Astrocyte of the spinal cord (primary cell): ENCODE measurements around the gene CDC20.
"Not testable (repeated sequence)": the region's sequence is repeated elsewhere in the genome, so short reads cannot be mapped to it uniquely, and the experiment has no call there.

Experiments
- DNase-seq: peaks from one replicate; pipeline ENCODE4 v3.0.0; 2011; ENCODE audit warnings: low read depth, low spot score
- H3K4me3 ChIP-seq: 2 replicates; pipeline ENCODE4 v1.5.1; 2011; ENCODE audit warnings: low read depth, mild to moderate bottlenecking, low read length, moderate library complexity
- in situ Hi-C: cut with HindIII; loops from 2 replicates; pipeline ENCODE4 v1.10.0; 2017; ENCODE audit warnings: low sequenced_read_pairs
- TF ChIP-seq, protein P1 (sequence below): IDR thresholded peaks from 2 replicates; pipeline ENCODE4 v1.5.1; 2012; ENCODE audit warnings: low read depth, mild to moderate bottlenecking, low read length, inconsistent platforms

CDC20 gene

DNA sequence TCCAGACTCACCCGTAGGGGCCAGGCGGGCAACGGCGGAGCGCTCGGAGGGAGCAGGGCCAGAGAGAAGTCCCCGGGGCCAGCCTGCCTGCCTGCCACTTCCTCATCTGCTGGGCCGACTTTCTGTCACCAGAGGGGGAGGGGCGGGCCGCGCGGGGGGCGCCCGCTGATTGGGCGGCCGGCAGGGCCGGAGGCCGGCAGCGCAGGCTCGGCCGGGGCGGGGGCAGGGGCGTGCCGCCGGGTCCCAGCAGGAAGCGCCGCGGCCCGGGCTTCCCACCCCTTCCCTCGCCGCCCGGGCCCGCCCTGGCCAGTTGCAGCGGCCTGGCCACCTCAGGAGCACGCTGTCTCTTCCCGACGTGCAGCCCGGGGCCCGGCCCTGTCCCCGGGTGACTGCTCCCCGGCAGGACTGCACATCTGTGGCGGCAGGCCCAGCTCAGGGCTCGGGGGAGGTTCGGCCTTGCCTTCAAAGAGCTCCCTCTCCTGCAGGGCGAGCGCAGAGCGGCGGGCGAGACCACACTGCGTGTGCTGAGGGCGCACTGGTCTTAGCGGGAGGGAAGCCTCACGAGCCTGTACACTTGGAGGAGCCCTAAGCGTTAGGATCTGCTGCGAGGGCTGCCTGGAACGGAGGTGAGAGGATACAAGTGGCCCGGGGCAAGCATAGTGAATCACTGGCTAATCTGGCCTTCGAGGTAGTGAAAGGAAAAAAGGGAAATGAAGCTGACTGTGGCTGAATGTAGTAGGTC, 9.3 kb downstream of the CDC20 start, which contains the start of gene ELOVL1:
ELOVL1 (minus strand) TSS at position 108 of the 742 bp plus-strand sequence. CDS start 2,402 bp downstream, outside the sequence.
- H3K4me3 ChIP-seq, result peak within 1 kb of the TSS; percentile 81
- TF ChIP-seq, protein P1, sequence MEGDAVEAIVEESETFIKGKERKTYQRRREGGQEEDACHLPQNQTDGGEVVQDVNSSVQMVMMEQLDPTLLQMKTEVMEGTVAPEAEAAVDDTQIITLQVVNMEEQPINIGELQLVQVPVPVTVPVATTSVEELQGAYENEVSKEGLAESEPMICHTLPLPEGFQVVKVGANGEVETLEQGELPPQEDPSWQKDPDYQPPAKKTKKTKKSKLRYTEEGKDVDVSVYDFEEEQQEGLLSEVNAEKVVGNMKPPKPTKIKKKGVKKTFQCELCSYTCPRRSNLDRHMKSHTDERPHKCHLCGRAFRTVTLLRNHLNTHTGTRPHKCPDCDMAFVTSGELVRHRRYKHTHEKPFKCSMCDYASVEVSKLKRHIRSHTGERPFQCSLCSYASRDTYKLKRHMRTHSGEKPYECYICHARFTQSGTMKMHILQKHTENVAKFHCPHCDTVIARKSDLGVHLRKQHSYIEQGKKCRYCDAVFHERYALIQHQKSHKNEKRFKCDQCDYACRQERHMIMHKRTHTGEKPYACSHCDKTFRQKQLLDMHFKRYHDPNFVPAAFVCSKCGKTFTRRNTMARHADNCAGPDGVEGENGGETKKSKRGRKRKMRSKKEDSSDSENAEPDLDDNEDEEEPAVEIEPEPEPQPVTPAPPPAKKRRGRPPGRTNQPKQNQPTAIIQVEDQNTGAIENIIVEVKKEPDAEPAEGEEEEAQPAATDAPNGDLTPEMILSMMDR, result peak; percentile 29
- in situ Hi-C loops, result no loop called here
- DNase-seq, result peak; percentile 88

DNA sequence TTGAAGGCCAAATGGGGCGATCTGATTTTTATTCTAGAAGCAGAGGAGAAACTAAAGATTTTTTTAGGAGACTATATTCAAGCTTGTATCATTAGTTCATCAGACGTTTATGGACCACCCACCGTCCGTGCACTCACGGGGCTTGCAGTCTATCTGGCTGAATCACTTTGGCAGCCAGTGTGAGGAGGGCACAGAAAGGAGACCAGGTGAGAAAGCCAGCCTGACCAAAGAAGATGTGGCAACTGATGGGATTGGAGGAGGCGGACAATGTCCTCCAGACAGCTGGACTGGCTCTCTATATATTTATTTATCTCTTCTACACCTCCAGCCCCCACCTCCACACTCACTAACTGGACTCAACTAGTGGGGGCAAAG, 9.9 kb downstream of the CDC20 start:
- no peak for DNase-seq
- H3K4me3 ChIP-seq, result peak overlapping the region; percentile 81
- TF ChIP-seq, protein P1, result no peak
- in situ Hi-C loops, result no loop called here

DNA sequence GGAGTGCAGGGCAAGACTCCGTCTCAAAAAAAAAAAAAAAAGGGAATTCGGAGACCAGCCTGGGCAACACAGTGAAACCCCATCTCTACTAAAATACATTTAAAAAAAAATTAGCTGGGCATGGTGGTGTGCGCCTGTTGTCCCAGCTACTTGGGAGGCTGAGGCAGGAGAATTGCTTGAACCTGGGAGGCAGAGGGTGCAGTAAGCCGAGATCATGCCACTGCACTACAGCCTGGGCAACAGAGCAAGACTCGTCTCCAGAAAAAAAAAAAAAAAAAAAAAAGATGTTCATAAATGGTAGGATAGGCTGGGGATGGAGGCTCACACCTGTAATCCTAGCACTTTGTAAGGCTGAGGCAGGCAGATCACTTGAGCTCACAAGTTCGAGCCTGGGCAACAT, 11.0 kb downstream of the CDC20 start:
- in situ Hi-C loops, H3K4me3 ChIP-seq, DNase-seq: not testable (repeated sequence)

DNA sequence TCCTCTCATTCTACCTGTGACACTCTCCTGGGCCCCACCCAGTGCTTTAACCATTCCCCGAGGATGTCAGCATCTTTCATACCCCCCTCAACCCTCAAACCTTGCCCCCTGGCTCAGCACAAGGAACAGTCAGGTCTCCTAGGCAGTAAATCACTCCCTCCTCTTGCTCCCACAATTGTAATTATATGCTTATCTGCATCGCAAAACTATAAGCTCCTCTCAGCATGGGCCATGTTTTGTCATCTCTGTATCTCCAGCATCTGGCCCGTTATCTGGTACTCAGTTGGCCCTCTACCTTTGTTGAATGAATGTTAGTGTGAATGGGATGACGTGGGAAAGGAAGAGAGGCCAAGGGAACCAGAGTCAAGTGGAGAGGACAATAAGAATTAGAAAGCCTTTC, 11.8 kb downstream of the CDC20 start:
- DNase-seq, result no peak
- in situ Hi-C loops, result no loop called here
- TF ChIP-seq, protein P1, result no peak
- H3K4me3 ChIP-seq, result no peak overlapping the region

DNA sequence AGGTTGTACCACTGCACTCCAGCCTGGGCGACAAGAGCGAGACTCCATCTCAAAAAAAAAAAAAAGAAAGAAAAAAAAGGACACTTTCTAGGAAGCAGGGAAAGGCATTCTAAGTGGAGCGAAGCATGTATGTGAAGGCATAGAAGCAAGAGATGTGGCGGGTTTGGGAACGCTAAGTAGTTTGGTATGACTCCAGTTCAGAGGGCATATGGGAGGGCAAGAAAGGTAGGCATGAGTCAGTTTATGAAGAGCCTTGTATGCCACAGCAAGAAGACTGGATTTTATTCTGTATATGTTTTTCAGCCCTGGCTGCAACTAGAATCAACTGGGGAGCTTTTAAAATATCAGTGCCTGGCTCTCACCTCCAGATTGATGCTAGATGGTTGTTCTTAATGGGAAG, 13.4 kb downstream of the CDC20 start:
- in situ Hi-C loops, result no loop called here
- DNase-seq, result no peak
- TF ChIP-seq, protein P1, result no peak
- no peak overlapping the region for H3K4me3 ChIP-seq

DNA sequence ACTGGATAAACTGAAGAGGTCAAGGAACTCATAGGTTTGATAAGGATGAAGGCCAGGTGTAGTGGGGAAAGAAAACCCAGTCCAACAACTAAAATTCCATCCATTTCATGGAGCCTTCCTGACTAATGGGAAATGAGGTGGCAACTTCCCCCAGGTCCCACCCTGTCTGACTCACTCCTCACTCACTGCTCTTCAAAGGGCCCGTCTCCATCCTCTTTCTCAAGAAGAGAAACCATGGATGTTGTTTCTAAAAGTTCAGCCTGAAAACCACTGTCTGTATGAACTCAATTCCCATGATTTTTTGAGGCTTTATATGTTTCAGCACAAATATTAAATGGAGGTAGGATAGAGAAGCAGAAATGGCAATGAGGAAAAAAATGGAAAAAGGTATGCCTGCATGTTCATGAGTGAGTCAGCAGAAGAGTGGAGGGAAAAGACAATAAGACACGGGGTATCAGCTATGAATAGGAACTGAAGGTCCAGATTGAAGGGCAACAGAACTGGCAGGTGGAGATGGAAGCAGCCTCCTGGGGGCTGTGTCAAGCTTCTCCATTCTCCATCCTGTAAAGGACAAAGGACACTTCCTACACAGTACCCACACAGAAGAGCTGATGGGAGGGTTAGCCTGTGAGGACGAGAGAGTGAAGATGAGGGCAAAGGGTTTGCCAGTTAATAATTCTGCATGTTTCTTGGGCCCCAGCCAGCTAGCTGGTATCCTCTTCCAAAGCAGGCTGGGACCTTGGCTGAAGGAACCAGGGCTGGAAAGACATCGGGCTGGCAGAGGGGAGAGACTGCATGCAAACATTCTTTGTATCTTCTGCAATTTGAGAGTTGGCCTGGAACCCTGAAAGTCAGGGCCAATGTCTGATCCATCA, 14.5 kb downstream of the CDC20 start:
- in situ Hi-C loops, result no loop called here
- DNase-seq, result peak; percentile 80
- no peak overlapping the region for H3K4me3 ChIP-seq
- TF ChIP-seq, protein P1, result no peak

DNA sequence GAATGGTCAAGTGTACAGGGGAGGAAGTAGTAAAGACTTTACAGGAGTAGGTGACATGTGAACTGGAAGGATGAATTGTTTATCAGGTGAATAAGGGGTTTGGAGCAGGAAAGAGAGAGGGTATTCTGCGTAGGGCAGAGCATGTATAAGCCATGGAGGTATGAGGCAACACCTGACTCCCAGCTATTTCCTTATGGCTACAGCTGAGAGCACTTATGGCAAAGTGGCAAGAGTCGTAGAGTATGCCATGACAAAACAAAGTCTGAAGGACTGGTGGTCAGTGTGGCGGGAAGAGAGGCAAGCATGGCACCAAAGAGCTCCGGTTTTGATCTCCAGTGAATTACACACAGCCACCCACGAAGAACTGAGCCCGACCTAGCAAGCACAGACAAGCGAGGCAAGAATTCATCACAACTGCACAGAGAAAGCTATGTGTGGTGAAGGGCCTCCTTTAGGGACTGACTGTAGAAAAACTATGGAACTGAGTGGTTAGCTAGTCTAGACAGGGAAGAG, 18.0 kb downstream of the CDC20 start:
- in situ Hi-C loops, result no loop called here
- H3K4me3 ChIP-seq, result no peak overlapping the region
- no peak for DNase-seq
- TF ChIP-seq, protein P1, result no peak
